ENCODE results near the gene KDF1. TPM values are rescaled to one million over a fixed set of nuclear protein-coding genes. Genes with fewer than 3 reads are reported as not detected.

The KDF1 gene
- total and polyA plus RNA-seq, 2 of the 13 experiments (the other 11 are each of a cell fraction or from before 2014, with no cell fraction given): 1.9 to 4.9 TPM

DNA sequence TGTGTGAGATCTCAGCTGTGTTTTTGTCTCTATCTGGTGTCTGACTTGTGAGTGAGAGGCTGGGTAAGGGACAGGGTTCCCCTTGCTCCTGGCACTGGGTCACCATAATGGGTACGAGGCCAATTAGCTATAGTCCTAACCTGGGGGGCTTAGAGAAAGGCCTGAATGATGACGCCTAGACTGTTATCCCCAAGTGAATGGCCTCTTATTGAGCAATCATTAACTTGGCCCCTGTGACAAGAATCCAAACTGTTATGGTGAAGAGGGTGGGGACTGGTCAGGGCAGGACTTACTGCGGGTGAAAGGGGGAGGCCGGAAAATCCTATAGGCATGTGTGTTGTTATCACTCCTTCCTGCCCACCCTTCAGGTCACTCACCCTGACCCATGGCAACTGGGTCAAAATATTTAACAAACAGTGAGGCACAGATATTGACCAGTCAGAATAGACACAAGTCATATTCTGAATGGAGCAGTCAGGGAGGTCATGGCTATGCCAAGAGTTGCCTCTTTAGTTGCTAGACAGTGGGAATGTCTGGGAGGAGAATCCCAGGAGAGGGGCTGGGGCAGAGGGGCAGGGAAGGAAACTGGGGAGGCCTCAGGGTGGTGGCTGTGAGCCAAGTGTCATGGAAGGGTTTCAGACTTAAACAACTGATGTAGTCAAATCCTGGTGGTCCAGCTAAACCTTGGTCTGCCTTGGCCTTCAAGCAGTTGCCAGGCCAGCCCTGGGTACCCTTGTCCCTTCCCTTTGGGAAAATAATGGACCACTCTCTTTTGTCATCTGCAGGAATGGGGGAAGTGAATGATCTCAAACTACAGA, 49.7 kb downstream of the KDF1 start (continued):
- no peak for TF ChIP-seq ARHGAP35 (CRISPR knock-in tag; IDR thresholded peaks at IDR 0.05; ENCODE audit: borderline replicate concordance)
- TF ChIP-seq, protein P1, sequence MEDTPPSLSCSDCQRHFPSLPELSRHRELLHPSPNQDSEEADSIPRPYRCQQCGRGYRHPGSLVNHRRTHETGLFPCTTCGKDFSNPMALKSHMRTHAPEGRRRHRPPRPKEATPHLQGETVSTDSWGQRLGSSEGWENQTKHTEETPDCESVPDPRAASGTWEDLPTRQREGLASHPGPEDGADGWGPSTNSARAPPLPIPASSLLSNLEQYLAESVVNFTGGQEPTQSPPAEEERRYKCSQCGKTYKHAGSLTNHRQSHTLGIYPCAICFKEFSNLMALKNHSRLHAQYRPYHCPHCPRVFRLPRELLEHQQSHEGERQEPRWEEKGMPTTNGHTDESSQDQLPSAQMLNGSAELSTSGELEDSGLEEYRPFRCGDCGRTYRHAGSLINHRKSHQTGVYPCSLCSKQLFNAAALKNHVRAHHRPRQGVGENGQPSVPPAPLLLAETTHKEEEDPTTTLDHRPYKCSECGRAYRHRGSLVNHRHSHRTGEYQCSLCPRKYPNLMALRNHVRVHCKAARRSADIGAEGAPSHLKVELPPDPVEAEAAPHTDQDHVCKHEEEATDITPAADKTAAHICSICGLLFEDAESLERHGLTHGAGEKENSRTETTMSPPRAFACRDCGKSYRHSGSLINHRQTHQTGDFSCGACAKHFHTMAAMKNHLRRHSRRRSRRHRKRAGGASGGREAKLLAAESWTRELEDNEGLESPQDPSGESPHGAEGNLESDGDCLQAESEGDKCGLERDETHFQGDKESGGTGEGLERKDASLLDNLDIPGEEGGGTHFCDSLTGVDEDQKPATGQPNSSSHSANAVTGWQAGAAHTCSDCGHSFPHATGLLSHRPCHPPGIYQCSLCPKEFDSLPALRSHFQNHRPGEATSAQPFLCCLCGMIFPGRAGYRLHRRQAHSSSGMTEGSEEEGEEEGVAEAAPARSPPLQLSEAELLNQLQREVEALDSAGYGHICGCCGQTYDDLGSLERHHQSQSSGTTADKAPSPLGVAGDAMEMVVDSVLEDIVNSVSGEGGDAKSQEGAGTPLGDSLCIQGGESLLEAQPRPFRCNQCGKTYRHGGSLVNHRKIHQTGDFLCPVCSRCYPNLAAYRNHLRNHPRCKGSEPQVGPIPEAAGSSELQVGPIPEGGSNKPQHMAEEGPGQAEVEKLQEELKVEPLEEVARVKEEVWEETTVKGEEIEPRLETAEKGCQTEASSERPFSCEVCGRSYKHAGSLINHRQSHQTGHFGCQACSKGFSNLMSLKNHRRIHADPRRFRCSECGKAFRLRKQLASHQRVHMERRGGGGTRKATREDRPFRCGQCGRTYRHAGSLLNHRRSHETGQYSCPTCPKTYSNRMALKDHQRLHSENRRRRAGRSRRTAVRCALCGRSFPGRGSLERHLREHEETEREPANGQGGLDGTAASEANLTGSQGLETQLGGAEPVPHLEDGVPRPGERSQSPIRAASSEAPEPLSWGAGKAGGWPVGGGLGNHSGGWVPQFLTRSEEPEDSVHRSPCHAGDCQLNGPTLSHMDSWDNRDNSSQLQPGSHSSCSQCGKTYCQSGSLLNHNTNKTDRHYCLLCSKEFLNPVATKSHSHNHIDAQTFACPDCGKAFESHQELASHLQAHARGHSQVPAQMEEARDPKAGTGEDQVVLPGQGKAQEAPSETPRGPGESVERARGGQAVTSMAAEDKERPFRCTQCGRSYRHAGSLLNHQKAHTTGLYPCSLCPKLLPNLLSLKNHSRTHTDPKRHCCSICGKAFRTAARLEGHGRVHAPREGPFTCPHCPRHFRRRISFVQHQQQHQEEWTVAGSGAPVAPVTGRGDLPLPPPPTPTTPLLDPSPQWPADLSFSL (CRISPR knock-in tag; IDR thresholded peaks at IDR 0.05): peak; percentile 89
- TF ChIP-seq, protein P2, sequence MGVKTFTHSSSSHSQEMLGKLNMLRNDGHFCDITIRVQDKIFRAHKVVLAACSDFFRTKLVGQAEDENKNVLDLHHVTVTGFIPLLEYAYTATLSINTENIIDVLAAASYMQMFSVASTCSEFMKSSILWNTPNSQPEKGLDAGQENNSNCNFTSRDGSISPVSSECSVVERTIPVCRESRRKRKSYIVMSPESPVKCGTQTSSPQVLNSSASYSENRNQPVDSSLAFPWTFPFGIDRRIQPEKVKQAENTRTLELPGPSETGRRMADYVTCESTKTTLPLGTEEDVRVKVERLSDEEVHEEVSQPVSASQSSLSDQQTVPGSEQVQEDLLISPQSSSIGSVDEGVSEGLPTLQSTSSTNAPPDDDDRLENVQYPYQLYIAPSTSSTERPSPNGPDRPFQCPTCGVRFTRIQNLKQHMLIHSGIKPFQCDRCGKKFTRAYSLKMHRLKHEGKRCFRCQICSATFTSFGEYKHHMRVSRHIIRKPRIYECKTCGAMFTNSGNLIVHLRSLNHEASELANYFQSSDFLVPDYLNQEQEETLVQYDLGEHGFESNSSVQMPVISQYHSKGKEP (CRISPR knock-in tag; IDR thresholded peaks at IDR 0.05): no peak; the same call in 1 of the 2 replicates
- TF ChIP-seq, protein P3, sequence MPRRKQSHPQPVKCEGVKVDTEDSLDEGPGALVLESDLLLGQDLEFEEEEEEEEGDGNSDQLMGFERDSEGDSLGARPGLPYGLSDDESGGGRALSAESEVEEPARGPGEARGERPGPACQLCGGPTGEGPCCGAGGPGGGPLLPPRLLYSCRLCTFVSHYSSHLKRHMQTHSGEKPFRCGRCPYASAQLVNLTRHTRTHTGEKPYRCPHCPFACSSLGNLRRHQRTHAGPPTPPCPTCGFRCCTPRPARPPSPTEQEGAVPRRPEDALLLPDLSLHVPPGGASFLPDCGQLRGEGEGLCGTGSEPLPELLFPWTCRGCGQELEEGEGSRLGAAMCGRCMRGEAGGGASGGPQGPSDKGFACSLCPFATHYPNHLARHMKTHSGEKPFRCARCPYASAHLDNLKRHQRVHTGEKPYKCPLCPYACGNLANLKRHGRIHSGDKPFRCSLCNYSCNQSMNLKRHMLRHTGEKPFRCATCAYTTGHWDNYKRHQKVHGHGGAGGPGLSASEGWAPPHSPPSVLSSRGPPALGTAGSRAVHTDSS (CRISPR knock-in tag; conservative IDR thresholded peaks at IDR 0.05): no peak
- no peak for TF ChIP-seq MBNL3 (CRISPR knock-in tag; conservative IDR thresholded peaks at IDR 0.05)
- peak; percentile 32 for TF ChIP-seq ASH2L (IDR thresholded peaks at IDR 0.05; ENCODE audit: insufficient read length, low read depth, low read length)
- TF ChIP-seq ZNF558 (CRISPR knock-in tag; IDR thresholded peaks at IDR 0.05; ENCODE audit: borderline replicate concordance): no peak; the same call in 1 of the 2 replicates
- TF ChIP-seq FOXP1 (IDR thresholded peaks at IDR 0.05): no peak
- peak; percentile 89 for TF ChIP-seq FOXP1 (CRISPR knock-in tag; IDR thresholded peaks at IDR 0.05)
- TF ChIP-seq, protein P4, sequence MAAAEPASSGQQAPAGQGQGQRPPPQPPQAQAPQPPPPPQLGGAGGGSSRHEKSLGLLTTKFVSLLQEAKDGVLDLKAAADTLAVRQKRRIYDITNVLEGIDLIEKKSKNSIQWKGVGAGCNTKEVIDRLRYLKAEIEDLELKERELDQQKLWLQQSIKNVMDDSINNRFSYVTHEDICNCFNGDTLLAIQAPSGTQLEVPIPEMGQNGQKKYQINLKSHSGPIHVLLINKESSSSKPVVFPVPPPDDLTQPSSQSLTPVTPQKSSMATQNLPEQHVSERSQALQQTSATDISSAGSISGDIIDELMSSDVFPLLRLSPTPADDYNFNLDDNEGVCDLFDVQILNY (CRISPR knock-in tag; conservative IDR thresholded peaks at IDR 0.05): no peak
- no peak for TF ChIP-seq ZNF20 (CRISPR knock-in tag; IDR thresholded peaks at IDR 0.05)
- TF ChIP-seq, protein P5, sequence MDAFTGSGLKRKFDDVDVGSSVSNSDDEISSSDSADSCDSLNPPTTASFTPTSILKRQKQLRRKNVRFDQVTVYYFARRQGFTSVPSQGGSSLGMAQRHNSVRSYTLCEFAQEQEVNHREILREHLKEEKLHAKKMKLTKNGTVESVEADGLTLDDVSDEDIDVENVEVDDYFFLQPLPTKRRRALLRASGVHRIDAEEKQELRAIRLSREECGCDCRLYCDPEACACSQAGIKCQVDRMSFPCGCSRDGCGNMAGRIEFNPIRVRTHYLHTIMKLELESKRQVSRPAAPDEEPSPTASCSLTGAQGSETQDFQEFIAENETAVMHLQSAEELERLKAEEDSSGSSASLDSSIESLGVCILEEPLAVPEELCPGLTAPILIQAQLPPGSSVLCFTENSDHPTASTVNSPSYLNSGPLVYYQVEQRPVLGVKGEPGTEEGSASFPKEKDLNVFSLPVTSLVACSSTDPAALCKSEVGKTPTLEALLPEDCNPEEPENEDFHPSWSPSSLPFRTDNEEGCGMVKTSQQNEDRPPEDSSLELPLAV (CRISPR knock-in tag; conservative IDR thresholded peaks at IDR 0.05; ENCODE audit: low read depth): no peak
- TF ChIP-seq ZSCAN12 (CRISPR knock-in tag; IDR thresholded peaks at IDR 0.05): 0 out of 2 replicates have a peak, but pooled peaks have one; percentile 59
- TF ChIP-seq BCL6 (CRISPR knock-in tag; IDR thresholded peaks at IDR 0.05): peak; percentile 95
- no peak for TF ChIP-seq CBX2 (IDR thresholded peaks at IDR 0.05; ENCODE audit: low read depth, low read length)
- TF ChIP-seq CBX2 (CRISPR knock-in tag; IDR thresholded peaks at IDR 0.05; ENCODE audit: low read depth): no peak
- no peak for TF ChIP-seq ZNF264 (CRISPR knock-in tag; IDR thresholded peaks at IDR 0.05)
